Mucosa of stomach (tissue), 1 donor: ENCODE measurements around the gene ASB13.
"Not testable (repeated sequence)": the region's sequence is repeated elsewhere in the genome, so short reads cannot be mapped to it uniquely, and the experiment has no call there.

Source experiments
- H3K27me3 ChIP-seq: one replicate; pipeline ENCODE4 v1.7.0; 2013; ENCODE audit warnings: mild to moderate bottlenecking, low read length; ENCODE audit not compliant: control insufficient read depth, insufficient read depth
- H3K36me3 ChIP-seq: one replicate; pipeline ENCODE4 v1.7.0; 2013; ENCODE audit warnings: low read length; ENCODE audit not compliant: control insufficient read depth, insufficient read depth
- H3K4me1 ChIP-seq: one replicate; pipeline ENCODE4 v1.7.0; 2013; ENCODE audit warnings: mild to moderate bottlenecking, low read length; ENCODE audit not compliant: control insufficient read depth, insufficient read depth
- H3K4me3 ChIP-seq: one replicate; pipeline ENCODE4 v1.7.0; 2013; ENCODE audit warnings: low read length
- H3K9ac ChIP-seq: one replicate; pipeline ENCODE4 v1.7.0; 2013; ENCODE audit warnings: mild to moderate bottlenecking, low read length, moderate library complexity
- H3K9me3 ChIP-seq: one replicate; pipeline ENCODE4 v1.7.0; 2013; ENCODE audit warnings: mild to moderate bottlenecking, low read length, moderate library complexity; ENCODE audit not compliant: control insufficient read depth
- donor health status: Pancreatic carcinoma.

The ASB13 gene

DNA sequence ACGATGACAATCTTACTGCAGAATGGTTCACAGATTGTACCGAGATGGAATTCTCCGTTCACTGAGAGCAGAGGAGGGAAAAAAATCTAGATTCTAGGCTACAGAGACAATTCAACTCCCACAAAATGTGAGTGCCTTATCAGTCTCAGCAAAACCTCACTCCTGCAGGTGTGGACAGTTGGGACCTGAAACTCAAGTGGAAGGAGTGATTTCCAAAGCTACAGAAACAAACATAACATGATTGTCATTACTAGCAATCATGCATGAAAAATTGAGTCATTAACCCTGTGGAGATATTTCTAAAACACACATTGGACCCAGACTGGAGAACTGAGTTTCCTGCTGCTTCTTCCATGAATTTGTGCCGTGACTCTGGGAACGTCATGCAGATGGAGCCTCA, 71.3 kb downstream of the ASB13 start:
- H3K27me3 ChIP-seq, result no peaks in the 10 kb centered on the region
- H3K4me1 ChIP-seq, result no peaks in the 10 kb centered on the region
- H3K36me3 ChIP-seq, result no peaks in the 10 kb centered on the region
- H3K4me3 ChIP-seq, result no peak overlapping the region
- no peaks in the 10 kb centered on the region for H3K9me3 ChIP-seq
- no peak overlapping the region for H3K9ac ChIP-seq

DNA sequence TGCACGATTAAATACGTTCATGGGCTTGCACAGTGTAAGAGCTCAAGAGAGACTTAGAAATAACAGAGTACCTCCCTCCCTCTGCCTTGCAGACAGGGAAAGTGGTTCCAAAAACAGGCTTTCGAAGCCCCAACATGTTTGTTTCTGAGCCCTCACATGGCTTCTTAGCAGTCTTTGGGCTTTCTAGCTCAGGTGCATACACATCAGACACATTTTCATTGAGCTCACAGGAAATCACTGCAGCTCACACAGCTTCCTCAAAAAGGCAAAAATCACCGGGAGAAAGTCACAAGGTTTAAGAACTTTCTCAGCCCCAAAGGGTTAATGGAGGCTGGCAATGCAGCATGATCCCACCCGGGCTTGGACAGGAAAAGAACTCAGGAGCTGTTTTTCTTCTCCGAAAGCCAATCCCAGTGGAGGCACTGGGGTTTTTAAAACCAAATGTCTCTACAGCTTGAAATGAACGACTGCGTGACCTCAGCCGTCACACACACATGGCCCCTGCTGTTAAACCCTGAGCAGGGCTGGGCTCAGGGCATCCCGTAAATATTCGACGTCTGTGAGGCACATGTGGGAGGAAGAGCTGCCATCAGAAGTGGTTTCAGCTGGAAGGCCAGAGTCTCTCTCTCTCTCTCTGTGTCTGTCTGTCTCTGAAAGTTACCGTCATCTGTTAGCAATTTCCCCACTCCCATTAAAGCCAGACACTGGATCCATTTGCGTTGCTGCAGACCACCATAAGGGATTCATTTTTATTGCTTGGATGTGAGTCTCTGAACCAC, 71.9 kb downstream of the ASB13 start:
- Histone ChIP-seq H3K4me1 (no peaks in the 10 kb centered on the region), H3K4me3 (no peak overlapping the region), H3K9me3 (no peaks in the 10 kb centered on the region), H3K27me3 (no peaks in the 10 kb centered on the region), H3K9ac (no peak overlapping the region), H3K36me3 (no peaks in the 10 kb centered on the region)

DNA sequence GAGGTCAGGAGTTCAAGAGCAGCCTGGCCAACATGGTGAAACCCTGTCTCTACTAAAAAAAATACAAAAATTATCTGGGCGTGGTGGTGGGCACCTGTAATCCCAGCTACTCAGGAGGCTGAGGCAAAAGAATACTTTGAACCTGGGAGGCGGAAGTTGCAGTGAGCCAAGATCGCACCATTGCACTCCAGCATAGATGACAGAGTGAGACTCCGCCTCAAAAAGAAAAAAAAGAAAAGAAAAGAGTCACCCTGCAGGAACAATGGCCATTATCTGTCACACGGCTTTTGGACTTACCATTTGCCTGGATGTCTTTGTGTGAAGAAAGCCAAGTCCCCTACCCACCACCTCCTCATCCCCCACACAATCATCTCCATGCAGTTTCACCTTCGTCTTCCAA, 73.0 kb downstream of the ASB13 start:
- H3K9ac ChIP-seq, H3K27me3 ChIP-seq, H3K9me3 ChIP-seq, H3K36me3 ChIP-seq, H3K4me1 ChIP-seq, H3K4me3 ChIP-seq: not testable (repeated sequence)

GRCh38 chr10:5592070-5592469, 74.3 kb downstream of the ASB13 start:
- H3K4me1 ChIP-seq, result no peaks in the 10 kb centered on the region
- H3K36me3 ChIP-seq, result no peaks in the 10 kb centered on the region
- peaks cover 6% of the 10 kb centered on the region for H3K27me3 ChIP-seq
- no peak overlapping the region for H3K9ac ChIP-seq
- no peaks in the 10 kb centered on the region for H3K9me3 ChIP-seq
- no peak overlapping the region for H3K4me3 ChIP-seq

- Histone ChIP-seq H3K27me3 (peaks cover 6% of the 10 kb centered on the region), H3K36me3 (no peaks in the 10 kb centered on the region), H3K9me3 (no peaks in the 10 kb centered on the region), H3K4me3 (no peak overlapping the region), H3K4me1 (no peaks in the 10 kb centered on the region), H3K9ac (no peak overlapping the region)
Measured at GRCh38 chr10:5591336-5591824, 75.0 kb downstream of the ASB13 start.

DNA sequence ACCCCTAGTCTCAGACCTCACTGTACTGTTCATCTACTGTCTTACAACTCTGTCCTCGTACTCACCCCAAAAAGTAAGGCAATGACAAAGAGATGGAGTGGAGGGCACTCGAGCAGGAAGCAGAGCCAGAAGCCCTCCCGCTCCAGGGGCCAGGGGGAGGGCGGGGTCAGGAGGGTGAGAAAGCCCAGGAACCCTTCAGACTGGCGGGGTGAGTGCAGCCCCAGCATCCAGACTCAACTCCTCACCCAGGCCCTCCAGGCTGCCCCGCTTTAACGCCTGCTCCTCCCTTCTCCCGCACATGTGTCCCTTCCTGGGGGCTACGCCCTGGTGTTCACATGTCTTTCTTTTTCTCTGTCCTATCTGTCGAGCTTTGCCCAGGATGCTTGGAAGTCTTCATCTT, 75.6 kb downstream of the ASB13 start:
- Histone ChIP-seq H3K4me1 (peaks cover 3% of the 10 kb centered on the region), H3K9ac (no peak overlapping the region), H3K27me3 (peaks cover 6% of the 10 kb centered on the region), H3K36me3 (no peaks in the 10 kb centered on the region), H3K9me3 (no peaks in the 10 kb centered on the region), H3K4me3 (no peak overlapping the region)

GRCh38 chr10:5589661-5590511, 76.5 kb downstream of the ASB13 start:
- Histone ChIP-seq H3K4me3 (no peak overlapping the region), H3K4me1 (peaks cover 7% of the 10 kb centered on the region), H3K36me3 (no peaks in the 10 kb centered on the region), H3K27me3 (peaks cover 6% of the 10 kb centered on the region), H3K9ac (no peak overlapping the region), H3K9me3 (no peaks in the 10 kb centered on the region)

GRCh38 chr10:5589011-5589660, 77.3 kb downstream of the ASB13 start:
- Histone ChIP-seq H3K9me3 (no peaks in the 10 kb centered on the region), H3K4me1 (peaks cover 7% of the 10 kb centered on the region), H3K27me3 (peaks cover 6% of the 10 kb centered on the region), H3K36me3 (no peaks in the 10 kb centered on the region), H3K9ac (no peak overlapping the region), H3K4me3 (no peak overlapping the region)
